Measurements from ENCODE around the gene OR10H4.
"Not testable (repeated sequence)": the region's sequence is repeated elsewhere in the genome, so short reads cannot be mapped to it uniquely, and the experiment has no call there.

The OR10H4 gene

DNA sequence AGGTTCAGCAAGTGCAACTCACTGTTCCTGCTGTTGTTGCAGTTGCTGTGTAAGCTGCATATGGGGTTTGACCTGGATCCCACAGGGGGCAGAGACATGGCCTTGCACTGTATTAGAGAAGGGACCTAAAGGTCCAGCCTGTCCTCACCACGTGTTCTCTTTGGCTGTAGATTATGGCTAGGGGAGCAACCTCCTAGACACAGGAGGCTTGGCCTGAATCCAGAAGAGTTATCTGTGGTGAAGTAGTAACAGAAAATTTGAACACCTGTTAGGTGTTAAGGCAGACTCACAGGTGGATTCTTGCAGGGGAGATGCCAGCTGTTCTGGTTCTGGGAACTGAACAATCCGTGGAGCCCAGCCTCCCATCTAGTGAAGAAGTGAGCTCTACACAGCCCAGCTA, 11.0 kb upstream of the OR10H4 start:
- in situ Hi-C loops (cut with MboI; ENCODE audit: low sequenced_read_pairs) = no loop called here

DNA sequence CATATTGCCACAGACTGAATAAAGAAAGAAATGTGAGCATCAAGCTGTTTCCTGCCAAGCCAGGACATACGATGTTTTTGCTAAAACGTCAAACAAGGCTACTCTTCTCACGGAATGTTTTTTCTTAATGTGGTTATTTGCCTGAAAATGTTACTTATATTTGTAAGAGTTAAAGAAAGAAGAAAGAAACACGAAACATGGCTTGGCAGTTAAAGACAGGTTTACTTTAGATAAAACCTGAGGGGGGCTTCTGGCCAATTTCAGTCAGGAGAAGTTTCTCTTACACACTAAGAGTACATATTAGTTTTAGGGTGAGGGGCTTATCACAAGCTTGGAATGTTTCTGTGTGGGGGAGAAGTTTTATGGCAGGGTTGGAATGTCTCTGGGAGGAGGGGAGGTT, 4.4 kb upstream of the OR10H4 start:
- in situ Hi-C loops (cut with MboI; ENCODE audit: low sequenced_read_pairs) = no loop called here

DNA sequence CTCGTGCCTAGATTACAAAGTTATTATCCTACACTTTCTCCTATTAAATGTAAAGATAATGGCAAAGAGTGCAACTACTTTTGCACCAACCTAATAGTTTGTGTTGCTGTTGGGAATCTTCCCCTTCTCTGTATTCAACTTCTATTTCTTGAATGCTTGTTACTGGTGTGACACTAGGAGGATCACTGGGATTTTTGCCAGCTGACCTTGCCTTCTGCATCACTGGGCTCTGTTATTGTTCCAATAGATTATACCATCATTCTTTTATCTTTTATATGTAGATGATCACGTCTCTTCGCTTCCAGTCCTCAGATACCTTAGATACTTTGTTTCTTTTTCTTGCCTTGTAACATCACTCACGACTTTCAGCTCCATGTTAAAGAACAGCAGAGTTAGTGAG, 3.5 kb upstream of the OR10H4 start:
- in situ Hi-C loops (cut with MboI; ENCODE audit: low sequenced_read_pairs) = no loop called here

DNA sequence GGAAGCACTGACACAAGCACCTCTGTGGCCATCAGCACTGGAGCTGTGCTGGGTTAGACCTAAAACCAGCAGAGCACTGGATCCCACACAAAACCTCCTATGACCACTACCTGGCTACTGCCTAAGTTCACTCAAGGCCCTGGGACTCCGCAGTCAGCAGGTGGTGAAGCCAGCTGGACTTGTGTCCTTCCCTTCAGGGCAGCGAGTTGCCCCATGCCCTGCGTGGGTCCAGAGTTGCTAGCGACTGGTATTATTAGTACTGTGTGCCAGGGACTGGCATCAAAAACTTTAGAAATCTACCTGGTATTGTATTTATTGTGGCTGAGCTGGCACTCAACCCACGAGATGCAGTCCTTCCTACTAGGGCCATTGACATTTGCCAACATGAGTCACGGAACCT, 6.0 kb downstream of the OR10H4 start:
- in situ Hi-C loops (cut with MboI; ENCODE audit: low sequenced_read_pairs) = no loop called here

DNA sequence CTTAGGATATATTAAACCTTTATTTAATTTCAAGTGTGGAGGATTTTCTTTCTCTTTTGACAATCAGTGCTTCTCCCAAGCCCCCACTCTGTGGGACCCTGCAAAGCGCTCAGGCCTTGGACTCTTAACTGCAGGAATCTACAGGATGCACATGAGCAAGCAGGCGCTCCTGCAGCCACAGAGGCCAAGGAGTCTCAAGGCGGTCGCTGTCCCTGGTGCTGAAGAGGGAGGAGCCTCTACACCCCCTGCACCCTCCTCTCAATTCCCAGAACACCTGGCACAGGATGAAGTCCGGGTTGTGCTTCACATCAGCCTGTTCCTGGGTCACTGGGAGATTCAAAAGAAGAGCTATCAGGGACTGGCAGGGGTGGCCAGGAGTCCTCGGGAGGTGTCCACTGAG, 13.5 kb downstream of the OR10H4 start:
- in situ Hi-C loops (cut with MboI; ENCODE audit: low sequenced_read_pairs) = no loop called here

DNA sequence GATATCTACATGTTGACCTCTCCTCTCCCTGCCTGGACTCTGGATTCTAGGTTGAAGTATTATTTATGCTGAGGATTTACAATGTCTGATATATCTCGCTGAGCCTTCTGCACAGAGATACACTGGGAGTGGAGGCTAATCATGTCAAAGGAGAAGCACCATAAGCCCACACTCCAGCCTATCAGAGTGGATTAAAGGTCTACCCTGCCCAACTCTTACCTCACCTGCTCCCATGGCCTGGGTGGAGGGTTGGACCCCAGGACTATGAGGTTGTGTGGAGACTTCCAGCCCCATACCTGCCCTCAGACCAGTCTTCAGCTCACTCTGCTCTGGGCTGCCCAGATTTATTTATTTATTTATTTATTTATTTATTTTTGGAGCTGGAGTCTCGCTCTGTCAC, 15.4 kb downstream of the OR10H4 start:
- in situ Hi-C loops (cut with MboI; ENCODE audit: low sequenced_read_pairs) = no loop called here

DNA sequence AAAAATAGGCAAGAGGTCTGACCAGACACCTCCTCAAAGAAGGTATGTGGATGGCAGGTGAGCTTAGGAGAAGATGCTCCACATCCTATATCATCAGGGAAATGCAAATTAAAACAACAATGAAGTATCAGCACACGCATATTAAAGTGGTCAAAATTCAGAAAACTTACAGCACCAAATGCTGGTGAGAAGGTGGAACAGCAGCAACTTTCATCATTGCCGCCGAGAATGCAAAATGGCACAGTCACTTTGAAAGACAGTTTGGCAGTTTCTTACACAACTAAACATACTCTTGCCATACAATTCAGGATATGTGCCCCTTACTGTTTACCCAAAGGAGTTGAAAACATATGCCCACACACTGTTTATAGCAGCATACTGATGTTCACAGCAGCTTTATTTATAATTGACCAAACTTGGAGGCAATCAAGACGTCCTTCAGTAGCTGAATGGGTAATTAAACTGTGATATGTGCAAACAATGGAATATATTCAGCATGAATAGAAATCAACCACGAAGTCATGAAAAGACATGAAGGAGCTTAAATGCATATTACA, 22.5 kb downstream of the OR10H4 start:
- in situ Hi-C loops (cut with MboI; ENCODE audit: low sequenced_read_pairs) = no loop called here

DNA sequence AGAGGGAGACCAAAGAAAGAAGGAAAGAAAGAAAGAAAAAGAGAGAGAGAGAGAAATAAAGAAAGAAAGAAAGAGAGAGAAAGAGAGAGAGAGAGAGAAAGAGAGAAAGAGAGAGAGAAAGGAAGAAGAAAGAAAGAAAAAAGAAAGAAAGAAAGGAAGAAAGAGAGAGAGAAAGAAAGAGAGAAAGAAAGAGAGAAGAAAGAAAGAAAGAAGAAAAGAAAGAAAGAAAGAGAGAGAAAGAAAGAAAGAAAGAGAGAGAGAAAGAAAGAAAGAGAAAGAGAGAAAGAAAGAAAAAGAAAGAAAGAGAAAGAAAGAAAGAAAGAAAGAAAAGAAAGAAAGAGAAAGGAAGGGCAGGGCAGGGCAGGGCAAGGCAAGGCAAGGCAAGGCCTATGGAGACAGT, 23.2 kb downstream of the OR10H4 start:
- in situ Hi-C loops (cut with MboI; ENCODE audit: low sequenced_read_pairs) = not testable (repeated sequence)

DNA sequence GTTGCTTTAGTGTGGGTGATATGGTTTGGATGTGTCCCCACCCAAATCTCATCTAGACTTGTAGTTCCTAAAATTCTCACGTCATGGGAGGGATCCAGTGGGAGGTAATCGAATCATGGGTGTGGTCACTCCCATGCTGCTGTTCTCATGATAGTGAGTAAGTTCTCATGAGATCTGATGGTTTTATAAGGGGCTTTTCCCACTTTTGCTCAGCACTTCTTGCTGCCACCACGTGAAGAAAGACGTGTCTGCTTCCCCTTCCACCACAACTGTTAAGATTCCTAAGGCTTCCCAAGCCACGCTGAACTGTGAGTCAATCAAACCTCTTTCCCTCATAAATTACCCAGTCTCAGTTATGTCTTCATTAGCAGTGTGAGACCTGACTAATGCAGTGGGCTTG, 26.0 kb downstream of the OR10H4 start:
- in situ Hi-C loops (cut with MboI; ENCODE audit: low sequenced_read_pairs) = no loop called here

DNA sequence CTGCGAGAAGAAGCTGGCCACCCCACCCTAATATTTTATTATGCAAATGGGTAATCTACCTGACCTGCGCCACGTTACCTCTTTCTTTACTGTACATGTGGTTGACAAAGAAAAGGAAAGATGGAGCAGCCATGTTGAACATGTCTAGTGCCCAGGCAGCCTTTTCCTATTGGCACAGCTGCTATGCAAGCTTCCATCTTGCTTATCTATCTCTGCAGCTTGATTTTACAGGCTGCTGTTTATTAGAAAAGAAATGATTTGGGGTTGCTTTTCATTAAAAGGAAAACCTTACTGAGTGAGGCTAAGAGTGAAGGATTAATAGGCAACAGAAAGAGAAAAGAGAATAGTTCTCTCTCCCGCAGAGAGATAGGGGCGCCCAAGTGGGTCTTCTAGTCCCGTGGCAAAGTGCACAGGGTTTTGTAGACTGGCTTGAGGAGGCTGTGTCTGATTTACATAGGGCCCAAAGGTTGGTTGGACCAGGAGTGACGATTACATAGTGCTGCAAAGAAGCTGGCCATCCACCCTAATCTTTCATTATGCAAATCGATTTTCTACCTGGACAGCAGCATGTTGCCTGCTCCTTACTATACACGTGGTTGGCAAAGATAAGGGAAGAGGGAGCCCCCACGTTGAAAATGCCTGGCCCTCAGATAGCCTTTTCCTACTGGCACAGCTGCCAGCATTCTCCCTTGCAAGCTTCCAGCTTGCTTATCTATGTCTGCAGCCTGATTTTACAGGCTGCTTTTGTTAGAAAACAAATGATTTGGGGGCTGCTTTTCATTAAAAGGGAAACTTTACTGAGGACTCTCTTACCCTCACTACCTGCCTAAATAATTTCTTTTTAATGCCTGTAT, 28.3 kb downstream of the OR10H4 start:
- in situ Hi-C loops (cut with MboI; ENCODE audit: low sequenced_read_pairs) = no loop called here

DNA sequence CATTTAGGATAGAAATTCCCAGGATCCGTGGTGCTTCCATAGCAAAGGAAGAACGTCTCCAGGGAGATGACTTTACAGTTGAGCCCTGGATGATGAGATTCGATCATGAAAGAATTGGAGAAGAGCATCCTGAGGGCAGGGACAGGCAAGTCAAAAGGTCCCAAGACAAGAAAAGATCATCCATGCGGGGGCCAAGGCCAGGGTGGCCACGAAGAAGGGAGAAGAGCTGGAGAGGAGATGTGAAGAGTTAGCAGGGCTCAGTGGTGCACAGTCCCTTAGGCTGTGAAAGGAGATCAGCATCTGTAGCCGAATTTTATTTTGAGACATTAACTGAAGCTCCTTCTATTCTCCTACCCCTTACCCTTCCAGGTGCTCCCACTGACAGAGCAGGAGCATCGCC, 28.9 kb downstream of the OR10H4 start:
- in situ Hi-C loops (cut with MboI; ENCODE audit: low sequenced_read_pairs) = no loop called here

DNA sequence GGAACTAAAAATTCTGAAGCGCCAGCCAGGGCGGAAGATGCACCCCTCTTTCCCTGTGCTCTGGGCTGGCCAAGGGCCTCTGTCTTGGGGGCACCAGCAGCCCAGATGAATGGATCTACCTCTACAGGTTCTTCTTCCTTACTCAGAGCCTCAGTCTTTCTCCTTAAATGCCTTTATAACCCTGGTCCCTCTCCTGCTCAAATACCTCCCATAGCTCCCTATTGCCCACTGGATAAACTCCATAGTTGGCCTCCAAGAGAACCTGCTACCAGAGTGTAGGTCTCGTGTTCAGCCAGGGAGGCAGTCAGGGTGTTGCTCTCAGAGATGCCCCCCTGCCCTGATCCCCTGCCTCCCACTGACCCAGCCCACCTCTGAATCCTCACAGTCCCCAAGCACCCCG, 30.5 kb downstream of the OR10H4 start:
- in situ Hi-C loops (cut with MboI; ENCODE audit: low sequenced_read_pairs) = no loop called here

DNA sequence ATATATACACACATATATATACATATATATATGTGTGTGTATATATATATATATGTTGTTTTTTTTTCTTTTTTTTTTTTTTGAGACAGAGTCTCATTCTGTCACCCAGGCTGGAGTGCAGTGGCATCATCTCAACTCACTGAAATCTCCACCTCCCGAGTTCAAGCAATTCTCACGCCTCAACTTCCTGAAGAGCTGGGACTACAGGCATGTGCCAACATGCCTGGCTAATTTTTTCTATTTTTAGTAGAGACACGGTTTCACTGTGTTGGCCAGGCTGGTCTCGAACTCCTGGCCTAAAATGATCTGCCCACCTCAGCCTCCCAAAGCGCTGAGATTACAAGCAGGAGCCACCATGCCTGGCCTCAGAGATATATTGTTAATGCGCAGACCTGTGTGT, 37.0 kb downstream of the OR10H4 start:
- in situ Hi-C loops (cut with MboI; ENCODE audit: low sequenced_read_pairs) = not testable (repeated sequence)

DNA sequence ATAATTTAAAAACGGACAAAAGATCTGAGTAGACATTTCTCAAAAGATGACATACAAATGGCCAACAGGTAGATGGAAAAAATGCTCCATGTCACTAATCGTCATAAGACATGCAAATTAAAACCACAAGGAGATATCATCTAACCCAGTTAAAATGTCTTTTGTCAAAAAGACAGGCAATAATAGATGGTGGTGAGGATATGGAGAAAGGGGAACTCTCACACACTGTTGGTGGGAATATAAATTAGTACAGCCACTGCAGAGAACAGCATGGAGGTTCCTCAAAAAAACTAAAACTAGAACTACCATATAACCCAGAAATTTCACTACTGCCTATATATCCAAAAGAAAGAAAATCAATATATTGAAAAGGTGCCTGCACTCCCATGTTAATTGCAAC, 37.9 kb downstream of the OR10H4 start:
- in situ Hi-C loops (cut with MboI; ENCODE audit: low sequenced_read_pairs) = no loop called here

DNA sequence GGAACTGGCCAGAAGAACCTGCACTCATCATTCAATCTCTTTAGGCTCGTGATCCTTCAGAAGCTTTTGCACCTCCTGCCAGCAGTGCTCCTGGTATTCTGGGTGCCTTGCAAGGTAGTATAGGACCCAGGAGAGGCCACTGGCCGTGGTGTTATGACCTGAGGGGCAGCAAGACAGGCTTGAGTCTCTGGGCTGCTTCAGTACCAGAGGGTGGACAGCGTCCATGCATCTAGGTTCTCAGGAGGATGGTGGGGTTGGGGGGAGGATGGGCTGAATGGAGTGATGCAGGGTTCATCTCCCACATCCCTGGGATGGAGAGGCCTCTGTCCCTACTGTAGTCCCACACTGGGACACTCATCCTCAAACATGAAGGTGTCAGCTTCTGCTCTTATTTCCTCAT, 41.1 kb downstream of the OR10H4 start:
- in situ Hi-C loops (cut with MboI; ENCODE audit: low sequenced_read_pairs) = no loop called here

DNA sequence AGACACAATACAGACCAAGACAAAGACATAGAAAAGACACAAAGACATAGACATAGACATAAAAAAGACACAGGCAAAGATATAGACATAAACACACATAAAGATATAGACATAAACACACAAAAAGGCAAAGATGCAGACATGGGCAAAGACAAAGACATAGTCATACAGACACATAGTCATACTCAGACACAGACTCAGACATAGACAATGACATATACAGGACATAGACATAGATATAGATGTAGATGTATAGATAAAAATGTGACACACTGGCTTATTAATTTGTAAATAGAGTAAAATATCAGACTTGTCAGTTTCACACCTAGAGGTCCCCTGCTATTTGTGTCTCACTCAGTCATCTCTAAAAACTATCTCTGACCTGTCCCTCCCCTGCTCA, 42.8 kb downstream of the OR10H4 start:
- in situ Hi-C loops (cut with MboI; ENCODE audit: low sequenced_read_pairs) = no loop called here

DNA sequence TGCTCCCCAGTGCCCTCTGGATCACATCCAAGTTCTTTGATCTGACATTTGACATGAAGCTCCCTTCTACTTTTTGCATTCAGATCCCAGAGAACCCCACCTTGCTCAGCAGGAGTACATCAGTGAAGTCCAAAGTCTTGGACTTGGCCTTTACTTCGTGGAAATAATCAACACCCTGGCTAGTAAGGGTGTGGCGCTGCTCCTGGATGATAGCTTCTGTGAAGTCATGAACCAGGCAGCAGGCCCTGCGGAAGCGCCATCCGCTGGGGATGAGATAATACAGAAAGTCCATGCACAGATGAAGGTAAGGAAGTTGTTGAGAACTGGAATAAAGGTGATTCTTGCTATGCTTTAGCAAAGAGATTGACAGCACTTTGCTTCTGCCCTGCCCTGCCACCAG, 43.2 kb downstream of the OR10H4 start:
- in situ Hi-C loops (cut with MboI; ENCODE audit: low sequenced_read_pairs) = no loop called here

DNA sequence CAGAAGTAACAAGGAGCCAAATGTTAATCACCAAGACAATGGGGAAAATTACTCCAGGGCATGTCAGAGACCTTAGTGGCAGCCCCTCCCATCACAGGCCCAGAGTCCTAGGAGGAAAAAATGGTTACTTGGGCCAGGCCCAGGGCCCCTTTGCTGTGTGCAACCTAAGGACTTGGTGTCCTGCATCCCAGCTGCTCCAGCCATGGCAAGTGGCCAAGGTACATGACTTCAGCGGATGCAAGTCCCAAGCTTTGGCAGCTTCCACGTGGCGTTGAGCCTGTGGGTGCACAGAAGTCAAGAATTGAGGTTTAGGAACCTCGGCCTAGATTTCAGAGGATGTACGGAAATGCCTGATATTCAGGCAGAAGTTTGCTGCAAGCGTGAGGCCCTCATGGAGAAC, 46.7 kb downstream of the OR10H4 start:
- in situ Hi-C loops (cut with MboI; ENCODE audit: low sequenced_read_pairs) = no loop called here

DNA sequence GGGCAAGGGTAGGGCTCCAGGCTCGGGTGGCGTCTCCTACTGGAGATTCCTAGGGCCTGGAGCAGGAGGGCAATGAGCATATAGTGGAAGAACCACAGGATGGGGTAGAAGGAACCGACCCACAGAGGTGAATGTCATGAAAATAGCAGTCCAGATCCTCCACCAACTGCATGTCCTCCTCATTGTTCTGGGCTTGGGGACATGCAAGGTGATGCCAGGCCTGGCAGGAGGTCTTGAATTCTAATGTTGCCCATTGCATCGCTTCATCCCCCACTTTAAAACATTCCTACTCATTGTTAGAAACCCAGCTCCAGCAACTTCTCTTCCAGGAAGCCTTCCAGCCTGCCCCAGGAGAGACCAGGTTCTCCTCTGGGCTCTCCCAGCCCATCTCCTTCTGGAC, 49.4 kb downstream of the OR10H4 start:
- in situ Hi-C loops (cut with MboI; ENCODE audit: low sequenced_read_pairs) = no loop called here

All from HL-60/S4 treated with phorbol 12-myristate 13-acetate at 8.2 ng/mL for 4 days and 3 days (cell line).